GM12878 (cell line): ENCODE results near the gene RPGRIP1L. TPM values are rescaled to one million over a fixed set of nuclear protein-coding genes. Genes with fewer than 3 reads are reported as not detected.

Source experiments
- ATAC-seq: fragments of 200-7000 bp; cut with Tn5 transposase; 3 replicates; pipeline ENCODE4 v1.9.1; 2020; ENCODE audit warnings: mild to moderate bottlenecking, moderate library complexity
- BruUV-seq: library from RNA; stranded (reverse); fragments of 400-500 nt; replicated peaks from 2 replicates; lab custom pipeline; 2021; lab: Mats Ljungman, UMichigan
- CTCF ChIA-PET: fragments of 300-600 bp; sonication (Branson Sonifier 250); formaldehyde crosslinking; extraction: SDS; loops from one replicate; lab custom pipeline; 2021; ENCODE audit warnings: inconsistent platforms; lab: Yijun Ruan, JAX
- POLR2A ChIA-PET: fragments of 350-600 bp; formaldehyde crosslinking; extraction: SDS; loops from one replicate; lab custom pipeline; 2021; ENCODE audit warnings: inconsistent platforms; lab: Charles Lee
- RAD21 ChIA-PET: fragments of 300-600 bp; sonication (Branson Sonifier 250); formaldehyde crosslinking; loops from one replicate; lab custom pipeline; 2023; ENCODE audit warnings: antibody characterized with exemption; ENCODE audit not compliant: unreplicated experiment; lab: Charles Lee
- SMC1A ChIA-PET: fragments of 300-600 bp; sonication (Branson Sonifier 250); formaldehyde crosslinking; loops from one replicate; lab custom pipeline; 2023; ENCODE audit not compliant: unreplicated experiment, uncharacterized antibody; lab: Charles Lee
- DNase-seq: peaks from one replicate; pipeline ENCODE4 v3.0.0-alpha.2; 2011; ENCODE audit warnings: low read depth, low spot score
- FAIRE-seq: peaks from 3 replicates; lab custom pipeline; 2011; peaks lifted over from hg19 to GRCh38; lab: Jason Lieb, UNC
- H2AFZ ChIP-seq: 2 replicates; pipeline ENCODE4 v1.6.0; 2011; ENCODE audit warnings: low read depth, low read length, control low read depth; ENCODE audit not compliant: control insufficient read depth
- H3K27ac ChIP-seq: 2 replicates; pipeline ENCODE4 v1.5.1; 2011; ENCODE audit warnings: control low read depth; ENCODE audit not compliant: control insufficient read depth, insufficient read depth
- H3K27me3 ChIP-seq, 2 experiments: replicated peaks in 1 of 2; 2 replicates each; pipeline versions ENCODE4 v1.6.0 to v1.6.1; 2011; ENCODE audit warnings: low read length in 1 of 2; ENCODE audit not compliant: control insufficient read depth in 2 of 2, insufficient read depth in 2 of 2
- H3K36me3 ChIP-seq, 2 experiments: 2 replicates each; pipeline ENCODE4 v1.5.1; 2011; ENCODE audit warnings: low read length in 1 of 2; ENCODE audit not compliant: control insufficient read depth in 2 of 2, insufficient read depth in 2 of 2
- H3K4me1 ChIP-seq: 2 replicates; pipeline ENCODE4 v1.6.1; 2011; ENCODE audit warnings: mild to moderate bottlenecking, low read length, moderate library complexity, mixed read lengths; ENCODE audit not compliant: control insufficient read depth, insufficient read depth
- H3K4me2 ChIP-seq: 2 replicates; pipeline ENCODE4 v1.6.0; 2011; ENCODE audit warnings: control low read depth; ENCODE audit not compliant: control insufficient read depth, insufficient read depth
- H3K4me3 ChIP-seq: fragments of 200-600 bp; sonication (generic); 2 replicates; pipeline ENCODE4 v1.5.1; 2016
- H3K79me2 ChIP-seq: 2 replicates; pipeline ENCODE4 v1.6.0; 2011; ENCODE audit warnings: low read length; ENCODE audit not compliant: control insufficient read depth, insufficient read depth
- H3K9ac ChIP-seq: 2 replicates; pipeline ENCODE4 v1.8.0; 2011; ENCODE audit warnings: low read length, control low read depth, mixed read lengths; ENCODE audit not compliant: control insufficient read depth, insufficient read depth
- H3K9me3 ChIP-seq: replicated peaks from 3 replicates; pipeline ENCODE4 v1.5.1; 2011; ENCODE audit warnings: mild to moderate bottlenecking, low read length; ENCODE audit not compliant: control insufficient read depth, insufficient read depth
- H4K20me1 ChIP-seq: 2 replicates; pipeline ENCODE4 v1.6.0; 2011; ENCODE audit not compliant: control insufficient read depth, insufficient read depth
- BACH1 ChIP-seq: fragments of 450-650 bp; IDR thresholded peaks from 2 replicates; pipeline ENCODE4 v1.6.1; 2017; ENCODE audit warnings: mild to moderate bottlenecking, borderline replicate concordance
- CREM ChIP-seq: IDR thresholded peaks from 2 replicates; pipeline ENCODE4 v1.6.1; 2014; ENCODE audit warnings: antibody characterized with exemption, low read depth
- CTCF ChIP-seq, 3 experiments: IDR thresholded peaks in 2 of 3; conservative IDR thresholded peaks in 1 of 3; 2 replicates each; pipeline ENCODE4 v1.5.1; 2011; ENCODE audit warnings: low read depth in 3 of 3, low read length in 3 of 3, mild to moderate bottlenecking in 3 of 3, control low read depth in 2 of 3, moderate library complexity in 2 of 3, inconsistent platforms in 1 of 3, mixed read lengths in 1 of 3; ENCODE audit not compliant: control insufficient read depth in 2 of 3, insufficient read depth in 1 of 3; ENCODE audit errors: extremely low read depth in 1 of 3
- MTA2 ChIP-seq: fragments of 450-650 bp; IDR thresholded peaks from 2 replicates; pipeline ENCODE4 v1.6.1; 2016; ENCODE audit warnings: low read depth, mild to moderate bottlenecking, moderate library complexity
- RAD21 ChIP-seq: IDR thresholded peaks from 2 replicates; pipeline ENCODE4 v1.6.1; 2011; ENCODE audit warnings: mild to moderate bottlenecking, low read depth, low read length, moderate library complexity; ENCODE audit not compliant: insufficient read depth
- RUNX3 ChIP-seq: IDR thresholded peaks from 2 replicates; pipeline ENCODE4 v1.6.1; 2012; ENCODE audit warnings: low read length, inconsistent platforms
- SMC3 ChIP-seq: IDR thresholded peaks from 2 replicates; pipeline ENCODE4 v1.6.1; 2011; ENCODE audit warnings: low read length, improper control_type of control experiment, borderline replicate concordance
- SPI1 ChIP-seq: IDR thresholded peaks from 2 replicates; pipeline ENCODE4 v1.6.1; 2011; ENCODE audit warnings: low read depth, mild to moderate bottlenecking, low read length, moderate library complexity, borderline replicate concordance; ENCODE audit not compliant: insufficient read depth
- YBX1 ChIP-seq: fragments of 450-650 bp; IDR thresholded peaks from 2 replicates; pipeline ENCODE4 v1.6.1; 2016; ENCODE audit warnings: antibody characterized with exemption
- WGBS: methylation state at CpG from one replicate; pipeline ENCODE4 v1.1.6; 2016; ENCODE audit warnings: low lambda C conversion rate; ENCODE audit not compliant: insufficient replicate concordance, insufficient coverage; ENCODE audit errors: missing lambda C conversion rate; 5-methylcytosine and 5-hydroxymethylcytosine counted together
- in situ Hi-C: fragments of 300-500 bp; cut with MboI; formaldehyde crosslinking; loops from 9 replicates; pipeline ENCODE4 v1.14.3; 2018; ENCODE audit warnings: mixed read lengths
- intact Hi-C: fragments of 100-400 bp; cut with micrococcal nuclease; formaldehyde crosslinking; loops from one replicate; pipeline ENCODE4 v1.14.2; 2022; ENCODE audit not compliant: unreplicated experiment
- polyA plus RNA-seq, 11 experiments: library from polyadenylated mRNA; depleted of rRNA in 4 of 11; unstranded in 6 of 11; stranded (reverse) in 5 of 11; fragments of >200 nt; fragmentation: Nextera tagmentation in 4 of 11; fragmentation: Illumina TruSeq in 1 of 11; extraction: Ambion mirVana in 4 of 11; extraction: Trizol in 1 of 11; gene quantifications; 1 replicate in 1 of 11; 2 replicates in 10 of 11; pipeline versions ENCODE4 v1.2.1 to v1.2.3, GENCODE V29; 2011 to 2016; ENCODE audit warnings: inconsistent platforms in 2 of 11, missing spikeins in 2 of 11, low read depth in 1 of 11
- total RNA-seq, 4 experiments: library from RNA; depleted of rRNA in 3 of 4; stranded (reverse); fragments of >200 nt in 3 of 4; fragmentation: Illumina TruSeq in 1 of 4; extraction: Trizol in 1 of 4; gene quantifications; 2 replicates each; pipeline versions ENCODE4 v1.2.1 to v1.2.3, GENCODE V29; 2013 to 2021
- TF ChIP-seq, protein P1 (sequence below): fragments of 450-650 bp; IDR thresholded peaks from 2 replicates; pipeline ENCODE4 v1.6.1; 2017; ENCODE audit warnings: borderline replicate concordance

RPGRIP1L gene
- total and polyA plus RNA-seq, 10 of the 15 experiments (the other 5 are each of a cell fraction or from before 2014, with no cell fraction given): 3.5 to 9.6 (median 4.4) TPM

DNA sequence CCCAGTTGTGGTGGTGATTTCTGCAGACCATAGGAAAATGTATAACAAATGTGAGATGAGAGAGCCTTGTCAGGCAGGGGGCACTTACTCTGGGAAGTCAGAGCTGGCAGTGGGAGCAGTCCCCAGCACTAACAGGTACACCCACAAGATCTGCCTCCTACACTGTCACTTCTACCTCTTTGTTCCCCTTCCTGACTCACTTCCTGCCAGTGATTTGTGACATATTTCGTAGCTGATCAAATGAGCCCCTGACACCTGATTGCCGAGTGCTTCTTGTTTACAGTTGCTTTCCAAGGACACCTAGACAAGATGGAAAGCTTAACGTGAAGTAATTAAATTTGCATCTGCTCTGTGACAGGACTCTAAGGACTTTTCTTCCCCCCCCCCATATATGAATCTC lies 40.8 kb upstream of the RPGRIP1L start:
- peaks cover 2% of the 10 kb centered on the region; the same call in 2 of the 3 replicates for H3K9me3 ChIP-seq
- 14% methylated on average over 3 of the region's 3 CpGs for WGBS
- FAIRE-seq (no peak), DNase-seq (no peak), ATAC-seq (peak; percentile 78)
- SMC1A ChIA-PET: interaction anchor here (0.6 to 5.1 kb wide), 12 partner anchors 8 to 287 kb away, joined by 3 to 28 read pairs (median 4); no protein-coding TSS in a partner anchor
- in situ Hi-C loops (no loop called here), intact Hi-C loops (no loop called here)
- H3K27me3 ChIP-seq: no peaks in the 10 kb centered on the region
- POLR2A ChIA-PET: interaction anchor here (0.6 to 1.6 kb wide), 6 partner anchors 9 to 511 kb away, joined by 3 to 9 read pairs (median 3); no protein-coding TSS in a partner anchor
- no peak overlapping the region; the same call in 1 of the 2 replicates for H2AFZ ChIP-seq
- RAD21 ChIA-PET: interaction anchor here (2.6 kb wide), 1 partner anchor 9 kb away, joined by 8 read pairs; no protein-coding TSS in a partner anchor
- H3K4me1 ChIP-seq: peaks cover 4% of the 10 kb centered on the region
- TF ChIP-seq YBX1 (no peak), SPI1 (peak; percentile 21; the same call in 1 of the 2 replicates), CREM (0 out of 2 replicates have a peak, but pooled peaks have one; percentile 28), MTA2 (0 out of 2 replicates have a peak, but pooled peaks have one; percentile 10)
- no peaks in the 10 kb centered on the region for H4K20me1 ChIP-seq
- H3K79me2 ChIP-seq: no peaks in the 10 kb centered on the region; the same call in none of the 2 replicates
- CTCF ChIA-PET: interaction anchor here (0.9 to 3.5 kb wide), 15 partner anchors 9 to 198 kb away, joined by 3 to 44 read pairs (median 5); no protein-coding TSS in a partner anchor
- no peak overlapping the region for H3K4me3 ChIP-seq
- no peak overlapping the region for H3K27ac ChIP-seq
- no TSS peak for BruUV-seq
- H3K9ac ChIP-seq: no peak overlapping the region
- H3K36me3 ChIP-seq: no peaks in the 10 kb centered on the region
- no peak overlapping the region for H3K4me2 ChIP-seq

DNA sequence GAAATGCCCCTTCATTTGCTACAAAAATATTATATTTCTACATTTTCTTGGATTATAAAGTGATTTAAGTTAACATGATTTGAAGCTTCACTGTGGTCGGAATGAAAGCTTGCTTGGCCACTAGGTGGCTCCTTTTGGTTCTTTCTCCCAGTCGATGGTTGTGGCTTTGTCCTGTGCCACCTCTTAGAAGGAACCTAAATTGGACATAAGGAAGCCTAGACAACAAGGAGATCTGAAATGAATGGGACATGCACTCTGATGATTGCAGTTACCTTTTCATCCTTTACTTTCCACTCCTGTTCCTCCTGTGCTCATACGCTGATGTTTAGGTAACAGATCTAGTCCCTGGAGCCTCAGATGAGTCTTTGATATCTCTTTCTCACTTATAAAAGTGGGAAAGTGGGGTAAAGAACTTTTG lies 39.5 kb upstream of the RPGRIP1L start:
- intact Hi-C loops (no loop called here), in situ Hi-C loops (no loop called here)
- Histone ChIP-seq H2AFZ (no peak overlapping the region), H4K20me1 (no peaks in the 10 kb centered on the region), H3K9ac (no peak overlapping the region), H3K27ac (no peak overlapping the region), H3K4me2 (no peak overlapping the region), H3K4me1 (peaks cover 4% of the 10 kb centered on the region), H3K79me2 (no peaks in the 10 kb centered on the region; the same call in none of the 2 replicates), H3K4me3 (no peak overlapping the region), H3K9me3 (peaks cover 2% of the 10 kb centered on the region; the same call in 2 of the 3 replicates), H3K27me3 (no peaks in the 10 kb centered on the region), H3K36me3 (no peaks in the 10 kb centered on the region)
- no TSS peak for BruUV-seq
- SMC1A ChIA-PET: interaction anchor here (0.6 to 5.1 kb wide), 12 partner anchors 10 to 1977 kb away, joined by 3 to 28 read pairs (median 4); no protein-coding TSS in a partner anchor
- TF ChIP-seq, protein P1, sequence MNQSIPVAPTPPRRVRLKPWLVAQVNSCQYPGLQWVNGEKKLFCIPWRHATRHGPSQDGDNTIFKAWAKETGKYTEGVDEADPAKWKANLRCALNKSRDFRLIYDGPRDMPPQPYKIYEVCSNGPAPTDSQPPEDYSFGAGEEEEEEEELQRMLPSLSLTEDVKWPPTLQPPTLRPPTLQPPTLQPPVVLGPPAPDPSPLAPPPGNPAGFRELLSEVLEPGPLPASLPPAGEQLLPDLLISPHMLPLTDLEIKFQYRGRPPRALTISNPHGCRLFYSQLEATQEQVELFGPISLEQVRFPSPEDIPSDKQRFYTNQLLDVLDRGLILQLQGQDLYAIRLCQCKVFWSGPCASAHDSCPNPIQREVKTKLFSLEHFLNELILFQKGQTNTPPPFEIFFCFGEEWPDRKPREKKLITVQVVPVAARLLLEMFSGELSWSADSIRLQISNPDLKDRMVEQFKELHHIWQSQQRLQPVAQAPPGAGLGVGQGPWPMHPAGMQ: no peak
- TF ChIP-seq BACH1 (no peak), CTCF (IDR thresholded peaks at IDR 0.05 in 2 of 3, conservative IDR thresholded peaks at IDR 0.05 in 1 of 3; ENCODE audit: control insufficient read depth in 2 of 3, extremely low read depth in 1 of 3, insufficient read depth in 1 of 3, low read depth in 3 of 3, low read length in 3 of 3) (peak; percentile 47 to 70 (median 69)), SMC3 (peak; percentile 38; the same call in 1 of the 2 replicates), RAD21 (peak; percentile 39), RUNX3 (peak; percentile 55; the same call in 1 of the 2 replicates)
- CTCF ChIA-PET: interaction anchor here (0.6 to 3.5 kb wide), 36 partner anchors 8 to 1292 kb away, joined by 3 to 44 read pairs (median 4); partner anchors contain the start of genes FTO and RPGRIP1L
- ATAC-seq: peak; percentile 67
- 51% methylated on average over 3 of the region's 3 CpGs for WGBS
- POLR2A ChIA-PET: no interaction called here
- DNase-seq: no peak
- FAIRE-seq: no peak
- RAD21 ChIA-PET: interaction anchor here (0.9 to 2.6 kb wide), 2 partner anchors 11 to 82 kb away, joined by 3 to 8 read pairs; no protein-coding TSS in a partner anchor
